Measurements from ENCODE around the gene NCKIPSD. TPM values are rescaled to one million over a fixed set of nuclear protein-coding genes. Genes with fewer than 3 reads are reported as not detected.

The NCKIPSD gene
- total and polyA plus RNA-seq, 2 experiments from 2014 or later, result 19.9 to 22.9 TPM

DNA sequence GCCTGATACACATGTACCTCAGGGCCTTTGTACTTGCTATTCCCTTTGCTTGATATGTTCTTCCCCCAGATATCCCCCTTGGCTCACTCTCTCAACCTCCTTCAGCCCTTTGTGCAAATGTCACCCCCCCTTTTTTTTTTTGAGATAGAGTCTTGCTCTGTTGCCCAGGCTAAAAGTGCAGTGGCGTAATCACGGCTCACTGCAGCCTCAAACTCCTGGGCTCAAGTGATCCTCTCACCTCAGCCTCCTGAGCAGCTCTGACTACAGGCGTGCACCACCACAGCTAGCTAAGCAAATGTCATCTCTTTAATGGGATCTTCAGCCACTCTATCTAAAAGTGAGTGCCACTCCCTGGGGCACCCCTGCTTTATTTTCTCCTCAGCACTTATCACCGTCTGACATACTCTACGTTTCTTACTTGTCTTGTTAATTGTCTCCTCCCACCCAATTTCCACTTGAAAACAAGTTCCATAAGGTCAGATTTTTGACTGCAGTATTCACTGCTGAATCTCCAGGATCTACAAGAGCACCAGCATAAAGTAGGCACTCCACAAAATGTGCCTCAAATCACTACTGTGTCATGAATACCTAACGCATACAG, 16.7 kb upstream of the NCKIPSD start:
- Histone ChIP-seq H3K4me1 (ENCODE audit: insufficient read depth) (no peaks in the 10 kb centered on the region), H3K27me3 (no peaks in the 10 kb centered on the region), H3K27ac (no peak overlapping the region), H2AFZ (no peak overlapping the region), H3K4me3 (no peak overlapping the region), H3K9me3 (ENCODE audit: low read depth) (no peaks in the 10 kb centered on the region), H3K9me2 (replicated peaks; ENCODE audit: insufficient read depth) (no peaks in the 10 kb centered on the region), H3K4me2 (no peak overlapping the region), H3K79me2 (peaks cover 100% of the 10 kb centered on the region), H3K36me3 (replicated peaks; ENCODE audit: insufficient read depth, low read depth) (no peaks in the 10 kb centered on the region), H4K20me1 (ENCODE audit: insufficient read depth, poor library complexity, severe bottlenecking) (peaks cover 100% of the 10 kb centered on the region)
- TF ChIP-seq EZH2 (IDR thresholded peaks at IDR 0.05; ENCODE audit: borderline replicate concordance) (no peak), EZH2phosphoT487 (IDR thresholded peaks at IDR 0.05; ENCODE audit: low read depth, severe bottlenecking, unreplicated experiment) (no peak)
- TF ChIP-seq, protein P1, sequence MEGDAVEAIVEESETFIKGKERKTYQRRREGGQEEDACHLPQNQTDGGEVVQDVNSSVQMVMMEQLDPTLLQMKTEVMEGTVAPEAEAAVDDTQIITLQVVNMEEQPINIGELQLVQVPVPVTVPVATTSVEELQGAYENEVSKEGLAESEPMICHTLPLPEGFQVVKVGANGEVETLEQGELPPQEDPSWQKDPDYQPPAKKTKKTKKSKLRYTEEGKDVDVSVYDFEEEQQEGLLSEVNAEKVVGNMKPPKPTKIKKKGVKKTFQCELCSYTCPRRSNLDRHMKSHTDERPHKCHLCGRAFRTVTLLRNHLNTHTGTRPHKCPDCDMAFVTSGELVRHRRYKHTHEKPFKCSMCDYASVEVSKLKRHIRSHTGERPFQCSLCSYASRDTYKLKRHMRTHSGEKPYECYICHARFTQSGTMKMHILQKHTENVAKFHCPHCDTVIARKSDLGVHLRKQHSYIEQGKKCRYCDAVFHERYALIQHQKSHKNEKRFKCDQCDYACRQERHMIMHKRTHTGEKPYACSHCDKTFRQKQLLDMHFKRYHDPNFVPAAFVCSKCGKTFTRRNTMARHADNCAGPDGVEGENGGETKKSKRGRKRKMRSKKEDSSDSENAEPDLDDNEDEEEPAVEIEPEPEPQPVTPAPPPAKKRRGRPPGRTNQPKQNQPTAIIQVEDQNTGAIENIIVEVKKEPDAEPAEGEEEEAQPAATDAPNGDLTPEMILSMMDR (IDR thresholded peaks at IDR 0.05; ENCODE audit: poor library complexity), result no peak
- 91% methylated on average over 6 of the region's 6 CpGs for WGBS (ENCODE audit: low lambda C conversion rate, missing lambda C conversion rate)
- no peak for DNase-seq (ENCODE audit: low spot score)

DNA sequence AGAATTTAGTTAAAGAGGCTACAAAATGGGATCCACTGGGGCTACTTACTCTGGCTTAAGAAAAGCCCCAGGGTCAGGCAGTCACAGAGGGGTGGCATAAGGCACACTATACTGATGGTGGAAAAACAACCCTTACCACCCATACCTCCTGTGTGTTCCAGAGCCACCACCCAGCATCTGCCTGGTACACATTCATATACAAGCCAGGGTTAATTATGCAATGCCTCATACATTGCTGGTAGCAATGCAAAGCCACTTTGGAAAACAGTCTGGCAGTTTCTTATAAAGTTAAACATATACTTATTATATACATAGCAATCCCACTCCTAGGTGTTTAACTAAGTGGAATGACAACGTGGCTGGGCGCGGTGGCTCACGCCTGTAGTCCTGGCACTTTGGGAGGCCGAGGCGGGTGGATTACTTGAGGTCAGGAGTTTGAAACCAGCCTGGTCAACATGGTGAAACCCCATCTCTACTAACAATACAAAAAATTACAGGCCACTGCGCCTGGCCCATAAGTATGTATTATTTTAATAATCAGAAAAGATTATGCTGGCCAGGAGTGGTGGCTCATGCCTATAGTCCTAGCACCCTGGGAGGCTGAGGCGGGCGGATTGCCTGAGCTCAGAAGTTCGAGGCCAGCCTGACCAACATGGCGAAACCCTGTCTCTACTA, 15.2 kb upstream of the NCKIPSD start:
- Histone ChIP-seq H2AFZ (no peak overlapping the region), H3K27ac (no peak overlapping the region), H3K27me3 (no peaks in the 10 kb centered on the region), H3K79me2 (peaks cover 100% of the 10 kb centered on the region), H3K4me1 (ENCODE audit: insufficient read depth) (peaks cover 8% of the 10 kb centered on the region), H3K36me3 (replicated peaks; ENCODE audit: insufficient read depth, low read depth) (no peaks in the 10 kb centered on the region), H3K4me3 (no peak overlapping the region), H3K9me3 (ENCODE audit: low read depth) (no peaks in the 10 kb centered on the region), H4K20me1 (ENCODE audit: insufficient read depth, poor library complexity, severe bottlenecking) (peaks cover 100% of the 10 kb centered on the region), H3K9me2 (replicated peaks; ENCODE audit: insufficient read depth) (no peaks in the 10 kb centered on the region), H3K4me2 (no peak overlapping the region)
- TF ChIP-seq EZH2 (IDR thresholded peaks at IDR 0.05; ENCODE audit: borderline replicate concordance) (no peak), EZH2phosphoT487 (IDR thresholded peaks at IDR 0.05; ENCODE audit: low read depth, severe bottlenecking, unreplicated experiment) (no peak)
- TF ChIP-seq, protein P1 (IDR thresholded peaks at IDR 0.05; ENCODE audit: poor library complexity), result no peak
- no peak for DNase-seq (ENCODE audit: low spot score)
- WGBS (ENCODE audit: low lambda C conversion rate, missing lambda C conversion rate), result 95% methylated on average over 11 of the region's 11 CpGs

DNA sequence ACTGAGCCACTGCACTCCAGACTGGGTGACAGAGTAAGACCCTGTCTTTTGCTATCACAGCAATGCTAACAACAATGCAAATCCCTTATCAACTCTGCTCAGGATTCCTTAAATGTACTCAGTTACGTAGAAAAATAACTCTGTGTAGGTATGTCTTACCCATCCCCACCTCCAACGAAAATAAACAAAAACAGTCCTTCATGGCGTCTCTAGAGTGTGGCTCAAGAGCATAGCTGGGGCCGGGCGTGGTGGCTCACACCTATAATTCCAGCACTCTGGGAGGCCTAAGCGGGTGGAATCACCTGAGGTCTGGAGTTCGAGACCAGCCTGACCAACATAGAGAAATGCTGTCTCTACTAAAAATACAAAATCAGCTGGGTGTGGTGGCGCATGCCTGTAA, 13.2 kb upstream of the NCKIPSD start:
- DNase-seq (ENCODE audit: low spot score), result no peak
- H3K9me3 ChIP-seq (ENCODE audit: low read depth), result no peaks in the 10 kb centered on the region
- no peak overlapping the region for H3K27ac ChIP-seq
- H3K27me3 ChIP-seq, result no peaks in the 10 kb centered on the region
- H3K4me2 ChIP-seq, result no peak overlapping the region
- no peak overlapping the region for H3K4me3 ChIP-seq
- TF ChIP-seq EZH2phosphoT487 (IDR thresholded peaks at IDR 0.05; ENCODE audit: low read depth, severe bottlenecking, unreplicated experiment), result no peak
- TF ChIP-seq, protein P1 (IDR thresholded peaks at IDR 0.05; ENCODE audit: poor library complexity), result no peak
- TF ChIP-seq EZH2 (IDR thresholded peaks at IDR 0.05; ENCODE audit: borderline replicate concordance), result no peak
- H3K9me2 ChIP-seq (replicated peaks; ENCODE audit: insufficient read depth), result no peaks in the 10 kb centered on the region
- H3K36me3 ChIP-seq (replicated peaks; ENCODE audit: insufficient read depth, low read depth), result no peaks in the 10 kb centered on the region
- H4K20me1 ChIP-seq (ENCODE audit: insufficient read depth, poor library complexity, severe bottlenecking), result peaks cover 100% of the 10 kb centered on the region
- peaks cover 99% of the 10 kb centered on the region for H3K79me2 ChIP-seq
- H2AFZ ChIP-seq, result no peak overlapping the region
- peaks cover 28% of the 10 kb centered on the region for H3K4me1 ChIP-seq (ENCODE audit: insufficient read depth)
- WGBS (ENCODE audit: low lambda C conversion rate, missing lambda C conversion rate), result 94% methylated on average over 8 of the region's 8 CpGs

All from hepatocyte (in vitro differentiated cells).